NCI-H2029 (cell line): ENCODE results near the gene CYP4X1.
"Not testable (repeated sequence)": the region's sequence is repeated elsewhere in the genome, so short reads cannot be mapped to it uniquely, and the experiment has no call there.

ENCODE experiments used
- DNase-seq: peaks from one replicate; lab custom pipeline; 2025; lab: John Stamatoyannopoulos, UW

The CYP4X1 gene

GRCh38 chr1:47069509-47069908, 46.0 kb downstream of the CYP4X1 start:
- not testable (repeated sequence) for DNase-seq

- peak; percentile 10 for DNase-seq
Observed at GRCh38 chr1:47089356-47089755, 65.9 kb downstream of the CYP4X1 start.

GRCh38 chr1:47091476-47091875, 68.0 kb downstream of the CYP4X1 start:
- not testable (repeated sequence) for DNase-seq
